ENCODE measurements around the gene MYO18B. TPM values are rescaled to one million over a fixed set of nuclear protein-coding genes. Genes with fewer than 3 reads are reported as not detected.

The MYO18B gene
- total RNA-seq, 1 donor from 2014 or later: 1.9 TPM

Other genes starting within 250 kb of the MYO18B start
- gene GRK3, start 177.5 kb upstream of the MYO18B start, total RNA-seq: 40.6 and 45.0 TPM in 2 replicates